Ascending aorta (tissue), 2 donors: ENCODE measurements around the gene CRY2. TPM values are rescaled to one million over a fixed set of nuclear protein-coding genes. Genes with fewer than 3 reads are reported as not detected.
"Not testable (repeated sequence)": the region's sequence is repeated elsewhere in the genome, so short reads cannot be mapped to it uniquely, and the experiment has no call there.

Source experiments
- DNase-seq, 2 donors: peaks; one replicate each; pipeline ENCODE4 v3.0.0-alpha.2; 2019; ENCODE audit warnings: low spot score in 2 of 2
- H3K27ac ChIP-seq, 2 donors: fragments of 200-600 bp; sonication (generic); one replicate each; pipeline ENCODE4 v1.5.1; 2016 to 2017; ENCODE audit warnings: mild to moderate bottlenecking in 1 of 2
- H3K27me3 ChIP-seq: fragments of 200-600 bp; sonication (generic); one replicate; pipeline ENCODE4 v1.5.1; 2017
- H3K36me3 ChIP-seq, 2 donors: fragments of 200-600 bp; sonication (generic); one replicate each; pipeline ENCODE4 v1.5.1; 2016
- H3K4me1 ChIP-seq, 2 donors: fragments of 200-600 bp; sonication (generic); one replicate each; pipeline ENCODE4 v1.5.1; 2016 to 2017; ENCODE audit warnings: mild to moderate bottlenecking in 1 of 2
- H3K4me3 ChIP-seq, 2 donors: fragments of 200-600 bp; sonication (generic); one replicate each; pipeline ENCODE4 v1.5.1; 2016 to 2017; ENCODE audit warnings: mild to moderate bottlenecking in 1 of 2
- H3K9me3 ChIP-seq, 2 donors: fragments of 200-600 bp; sonication (generic); one replicate each; pipeline ENCODE4 v1.5.1; 2016
- CTCF ChIP-seq, 3 experiments: fragments of 200-600 bp in 2 of 3; fragments of 450-650 bp in 1 of 3; sonication (generic) in 2 of 3; IDR thresholded peaks; one replicate each; pipeline ENCODE4 v1.5.1; 2016 to 2019; ENCODE audit warnings: antibody characterized with exemption in 3 of 3, mild to moderate bottlenecking in 1 of 3, moderate library complexity in 1 of 3
- intact Hi-C: fragments of 100-400 bp; cut with DNase I; formaldehyde crosslinking; loops from one replicate; pipeline ENCODE4 v1.15.1; 2023
- total RNA-seq: library from RNA; depleted of rRNA; stranded (reverse); fragments of >200 nt; gene quantifications from one replicate; pipeline ENCODE4 v1.1.0, GENCODE V29; 2016

Gene CRY2
- total RNA-seq, 1 donor from 2014 or later = 29.6 TPM

- Histone ChIP-seq H3K4me3 (no peak overlapping the region), H3K36me3 (no peaks in the 10 kb centered on the region), H3K4me1 (no peaks in the 10 kb centered on the region), H3K9me3 (no peaks in the 10 kb centered on the region), H3K27me3 (no peaks in the 10 kb centered on the region), H3K27ac (no peak overlapping the region)
- intact Hi-C loops = no loop called here
- no peak for TF ChIP-seq CTCF (IDR thresholded peaks at IDR 0.05)
- DNase-seq = no peak
These were observed 18.3 kb upstream of the CRY2 start for GRCh38 chr11:45828996-45829395.

- H3K27me3 ChIP-seq = no peaks in the 10 kb centered on the region
- TF ChIP-seq CTCF (IDR thresholded peaks at IDR 0.05) = no peak
- H3K27ac ChIP-seq = no peak overlapping the region
- no peak for DNase-seq
- H3K4me3 ChIP-seq = no peak overlapping the region
- intact Hi-C loops = no loop called here
- H3K36me3 ChIP-seq = no peaks in the 10 kb centered on the region
- H3K4me1 ChIP-seq = no peaks in the 10 kb centered on the region
- no peaks in the 10 kb centered on the region for H3K9me3 ChIP-seq
These were observed 16.7 kb upstream of the CRY2 start for GRCh38 chr11:45830596-45830995.

- Histone ChIP-seq H3K27ac (no peak overlapping the region), H3K9me3 (no peaks in the 10 kb centered on the region), H3K4me1 (no peaks in the 10 kb centered on the region), H3K27me3 (no peaks in the 10 kb centered on the region), H3K4me3 (no peak overlapping the region), H3K36me3 (no peaks in the 10 kb centered on the region)
- intact Hi-C loops = no loop called here
- TF ChIP-seq CTCF (IDR thresholded peaks at IDR 0.05) = no peak
- DNase-seq = no peak
These were observed 14.3 kb upstream of the CRY2 start for GRCh38 chr11:45832811-45833441.

- intact Hi-C loops = no loop called here
- Histone ChIP-seq H3K27ac (no peak overlapping the region), H3K9me3 (no peaks in the 10 kb centered on the region), H3K27me3 (no peaks in the 10 kb centered on the region), H3K4me3 (no peak overlapping the region), H3K36me3 (no peaks in the 10 kb centered on the region), H3K4me1 (no peaks in the 10 kb centered on the region)
- no peak for TF ChIP-seq CTCF (IDR thresholded peaks at IDR 0.05)
- DNase-seq = no peak
These were observed 13.5 kb upstream of the CRY2 start for GRCh38 chr11:45833761-45834160.

- no peaks in the 10 kb centered on the region for H3K36me3 ChIP-seq
- intact Hi-C loops = no loop called here
- H3K4me3 ChIP-seq = no peak overlapping the region
- DNase-seq = no peak
- no peaks in the 10 kb centered on the region for H3K4me1 ChIP-seq
- no peak overlapping the region for H3K27ac ChIP-seq
- no peaks in the 10 kb centered on the region for H3K27me3 ChIP-seq
- TF ChIP-seq CTCF (IDR thresholded peaks at IDR 0.05) = no peak
- H3K9me3 ChIP-seq = no peaks in the 10 kb centered on the region
These were observed 12.9 kb upstream of the CRY2 start for GRCh38 chr11:45834298-45834756.

- no peak for TF ChIP-seq CTCF (IDR thresholded peaks at IDR 0.05)
- Histone ChIP-seq H3K4me1 (no peaks in the 10 kb centered on the region), H3K36me3 (no peaks in the 10 kb centered on the region), H3K27me3 (no peaks in the 10 kb centered on the region), H3K9me3 (no peaks in the 10 kb centered on the region), H3K27ac (no peak overlapping the region), H3K4me3 (no peak overlapping the region)
- intact Hi-C loops = no loop called here
- DNase-seq = no peak
These were observed 8.1 kb upstream of the CRY2 start for GRCh38 chr11:45839204-45839603.

GRCh38 chr11:45840251-45840650, 7.0 kb upstream of the CRY2 start:
- H3K4me3 ChIP-seq, H3K4me1 ChIP-seq, H3K9me3 ChIP-seq, H3K27ac ChIP-seq, DNase-seq, H3K36me3 ChIP-seq, H3K27me3 ChIP-seq: not testable (repeated sequence)
- intact Hi-C loops = loop anchor here (5.0 to 10.0 kb wide), 4 partner anchors 282 to 1575 kb away; partner anchors contain the start of genes PACSIN3 and PHF21A
